Measurements from ENCODE around the gene RNF144A.

Gene RNF144A

GRCh38 chr2:7075834-7076233, 158.6 kb downstream of the RNF144A start:
- DNase-seq (ENCODE audit: low read depth in 2 of 2, low spot score in 1 of 2): no peak

- DNase-seq (ENCODE audit: low read depth in 2 of 2, low spot score in 1 of 2): no peak
Observed at GRCh38 chr2:7077660-7078267, 160.6 kb downstream of the RNF144A start.

- DNase-seq (ENCODE audit: low read depth in 2 of 2, low spot score in 1 of 2): no peak
Observed at GRCh38 chr2:7083580-7084509, 166.6 kb downstream of the RNF144A start.

GRCh38 chr2:7084601-7085000, 167.4 kb downstream of the RNF144A start:
- DNase-seq (ENCODE audit: low read depth in 2 of 2, low spot score in 1 of 2): no peak

GRCh38 chr2:7089284-7089683, 172.1 kb downstream of the RNF144A start:
- DNase-seq (ENCODE audit: low read depth in 2 of 2, low spot score in 1 of 2): no peak

GRCh38 chr2:7089898-7090510, 172.8 kb downstream of the RNF144A start:
- no peak for DNase-seq (ENCODE audit: low read depth in 2 of 2, low spot score in 1 of 2)

GRCh38 chr2:7093376-7093775, 176.2 kb downstream of the RNF144A start:
- DNase-seq (ENCODE audit: low read depth in 2 of 2, low spot score in 1 of 2): no peak

Measured in stimulated activated CD8-positive, alpha-beta memory T cell treated with anti-CD3 and anti-CD28 coated beads, Interleukin-4, amount 100 ng/mL, for 1 hour (primary cell).